CD4-positive, alpha-beta T cell treated with Interleukin-15 for 4 hours (primary cell): Measurements from ENCODE around the gene KRTAP4-11.
"Not testable (repeated sequence)": the region's sequence is repeated elsewhere in the genome, so short reads cannot be mapped to it uniquely, and the experiment has no call there.

Experiments used
- DNase-seq: peaks from one replicate; pipeline ENCODE4 v3.0.0-alpha.2; 2020; ENCODE audit warnings: low spot score

The KRTAP4-11 gene

DNA sequence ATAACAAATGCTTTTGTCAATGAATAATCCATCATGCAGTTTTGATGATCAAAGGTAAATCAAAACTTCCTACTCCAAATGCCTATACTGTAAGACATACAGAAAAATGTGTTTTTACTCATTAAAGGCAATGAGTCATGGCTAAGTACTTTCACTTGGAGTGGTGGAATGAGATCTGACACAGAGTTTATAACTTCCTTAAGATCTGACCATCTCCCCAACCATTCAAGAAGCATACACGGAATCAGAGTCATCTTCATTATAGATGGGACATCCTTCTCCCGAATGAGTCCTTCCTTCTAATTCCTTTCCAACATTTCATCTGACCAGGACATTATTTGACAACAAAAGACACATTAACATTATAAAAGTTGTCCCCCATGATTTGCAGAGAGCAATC lies 34.7 kb downstream of the KRTAP4-11 start:
- DNase-seq = not testable (repeated sequence)

DNA sequence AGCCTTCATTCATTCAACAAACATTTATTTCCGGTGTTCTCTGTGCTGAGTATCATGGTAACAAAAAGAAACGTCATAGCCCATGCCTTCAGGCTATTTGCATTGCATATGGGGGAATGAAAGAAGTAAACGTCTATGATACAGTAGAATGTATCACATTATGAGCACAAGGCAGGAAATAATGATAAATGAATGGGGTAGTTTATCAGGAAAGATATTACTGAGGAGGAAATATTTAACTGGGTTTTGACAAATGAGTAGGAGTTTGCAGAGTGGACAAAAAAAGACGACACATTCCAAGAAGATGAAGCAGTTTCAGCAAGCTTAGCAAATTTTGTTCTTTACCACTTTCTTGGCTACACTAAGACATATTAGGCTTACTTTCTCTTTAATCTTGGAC lies 35.5 kb downstream of the KRTAP4-11 start:
- no peak for DNase-seq

DNA sequence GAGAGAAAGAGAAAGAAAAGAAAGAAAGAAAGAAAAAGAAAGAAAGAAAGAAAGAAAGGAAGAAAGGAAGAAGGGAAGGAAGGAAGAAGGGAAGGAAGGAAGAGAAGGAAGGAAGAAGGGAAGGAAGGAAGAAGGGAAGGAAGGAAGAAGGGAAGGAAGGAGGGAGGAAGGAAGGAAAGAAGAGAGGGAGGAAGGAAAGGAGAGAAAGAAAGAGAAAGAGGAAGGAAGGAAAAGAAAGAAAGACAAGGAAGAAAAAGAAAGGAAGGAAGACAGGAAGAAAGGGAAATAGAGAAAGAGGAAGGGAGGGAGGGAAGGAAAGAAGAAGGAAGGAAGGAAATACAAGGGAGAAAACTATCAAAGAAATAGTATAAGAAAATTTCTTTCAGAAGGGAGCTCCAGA lies 41.4 kb downstream of the KRTAP4-11 start:
- DNase-seq = no peak

GRCh38 chr17:41073676-41074075 lies 44.5 kb downstream of the KRTAP4-11 start:
- no peak for DNase-seq

GRCh38 chr17:41071606-41072360 lies 46.4 kb downstream of the KRTAP4-11 start:
- no peak for DNase-seq

GRCh38 chr17:41069031-41069430 lies 49.1 kb downstream of the KRTAP4-11 start:
- DNase-seq = no peak

DNA sequence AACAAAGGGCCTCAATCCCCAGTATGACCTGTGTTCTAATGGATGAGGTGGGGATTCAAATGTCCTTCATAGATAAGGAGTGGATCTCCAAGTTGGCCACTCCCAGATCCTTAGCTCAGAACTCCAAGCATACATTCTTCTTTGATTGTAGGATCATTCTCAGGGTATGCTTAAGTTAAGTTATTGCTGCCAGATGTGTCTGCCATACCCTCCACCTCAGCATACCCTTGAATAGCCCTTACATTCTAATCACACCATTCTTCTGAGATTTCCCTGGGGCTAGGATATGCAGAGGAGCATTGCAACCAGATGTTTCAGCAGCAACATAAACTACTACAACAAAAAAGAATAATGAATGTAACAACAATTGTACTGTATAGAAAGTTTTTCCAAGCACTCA lies 50.9 kb downstream of the KRTAP4-11 start:
- DNase-seq = no peak
